HG03575 (cell line): ENCODE measurements around the gene LTO1.
"Not testable (repeated sequence)": the region's sequence is repeated elsewhere in the genome, so short reads cannot be mapped to it uniquely, and the experiment has no call there.

Experiments
- ATAC-seq: cut with Tn5 transposase; IDR thresholded peaks from one replicate; pipeline ENCODE4 v1.9.1; 2021; ENCODE audit not compliant: unreplicated experiment, insufficient number of reproducible peaks, low FRiP score; ENCODE audit errors: extremely low read depth

LTO1 gene

DNA sequence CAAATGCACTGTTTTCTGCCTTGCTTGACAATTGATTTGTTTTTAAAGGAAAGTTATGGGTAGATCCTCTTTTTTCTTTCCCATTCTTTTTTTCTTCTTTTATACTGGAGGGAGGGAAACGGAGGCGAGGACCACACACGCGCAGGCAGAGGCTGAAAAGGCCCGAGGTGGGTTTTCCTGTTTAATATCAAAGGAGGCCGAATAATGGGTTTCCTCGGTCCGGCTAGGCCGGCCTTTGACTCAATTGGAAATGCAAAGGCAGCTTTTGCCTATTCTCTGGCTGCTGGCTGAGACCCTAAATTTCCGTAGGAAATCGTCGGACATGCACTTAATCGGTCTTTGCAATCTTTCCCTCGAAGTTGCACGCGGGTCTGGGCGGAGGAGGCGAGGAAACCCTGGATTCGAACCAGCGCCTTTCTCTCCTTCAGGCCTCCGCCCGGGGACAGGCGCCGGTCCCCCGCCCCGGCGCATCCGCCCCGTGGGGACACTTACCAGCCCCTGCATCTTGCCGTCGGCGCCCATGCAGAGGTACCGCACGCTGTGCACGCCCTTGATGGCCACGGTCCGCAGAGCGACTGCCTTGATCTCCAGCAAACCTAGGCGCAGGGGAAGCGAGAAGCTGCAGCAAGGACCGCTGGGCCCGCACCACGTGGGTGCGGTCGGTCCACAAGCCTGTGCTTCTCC lies 27.8 kb upstream of the LTO1 start:
- no peak for ATAC-seq

DNA sequence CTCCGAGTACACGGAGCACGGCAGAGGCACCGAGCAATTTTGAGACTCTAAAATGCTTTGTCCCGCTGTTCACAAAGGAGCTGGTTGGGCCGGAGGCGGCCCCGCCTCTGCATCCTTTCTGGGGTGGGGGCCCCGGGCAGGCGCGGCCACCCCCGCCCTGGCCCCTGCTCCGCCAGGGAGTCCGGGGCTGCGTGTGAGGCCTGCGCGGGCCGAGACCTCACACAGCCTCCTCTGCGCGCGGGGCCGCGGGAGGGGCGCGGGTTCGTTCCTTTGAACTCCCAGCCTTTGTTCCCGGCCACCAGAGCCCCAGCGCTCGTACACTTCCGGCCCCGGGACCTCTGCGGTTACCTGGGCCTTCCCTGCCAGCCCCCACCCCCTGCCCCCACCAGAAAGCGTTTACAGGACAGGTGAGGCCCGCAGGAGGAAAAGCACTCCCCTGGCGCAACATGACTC lies 27.1 kb upstream of the LTO1 start:
- ATAC-seq, result no peak

DNA sequence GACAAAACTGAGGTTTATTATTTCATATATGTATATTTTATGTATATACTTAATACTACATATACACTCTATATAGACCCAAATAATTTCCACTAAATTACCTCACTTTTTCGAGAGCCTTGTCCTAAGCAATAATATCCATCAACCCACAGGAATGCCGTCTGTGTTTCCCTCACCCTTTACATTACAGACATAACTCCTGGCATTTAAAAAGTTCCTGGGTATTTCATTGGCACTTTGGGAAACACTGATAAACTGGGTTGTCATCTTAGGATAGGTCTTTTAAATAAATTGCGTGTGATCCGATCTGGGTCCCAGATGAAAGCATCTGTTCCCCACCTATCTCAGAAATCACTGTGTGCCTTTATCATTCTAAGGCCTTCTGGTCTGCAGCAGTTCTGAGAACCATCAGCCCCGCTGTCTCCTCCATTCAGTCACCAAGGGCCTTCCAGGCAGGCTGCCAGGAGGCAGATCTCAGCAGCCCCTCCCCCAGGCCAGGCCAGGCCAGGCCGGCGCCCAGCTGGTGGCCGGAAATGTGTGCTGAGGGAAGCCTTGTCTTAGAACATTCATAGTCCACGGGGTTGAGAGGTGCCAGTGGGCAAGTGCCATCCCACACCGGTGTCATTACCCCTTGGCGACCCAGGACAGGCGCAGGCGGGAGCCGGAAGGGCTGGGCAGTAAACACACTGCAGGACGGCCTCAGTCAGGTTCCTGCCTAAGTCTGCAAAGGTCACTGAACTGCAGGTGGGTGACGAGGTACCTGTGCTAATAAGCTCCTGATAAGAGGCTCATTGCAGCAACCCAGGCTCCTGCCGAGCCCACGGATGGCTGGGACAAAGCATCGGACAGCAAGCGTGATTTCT lies 25.4 kb upstream of the LTO1 start:
- ATAC-seq, result no peak

DNA sequence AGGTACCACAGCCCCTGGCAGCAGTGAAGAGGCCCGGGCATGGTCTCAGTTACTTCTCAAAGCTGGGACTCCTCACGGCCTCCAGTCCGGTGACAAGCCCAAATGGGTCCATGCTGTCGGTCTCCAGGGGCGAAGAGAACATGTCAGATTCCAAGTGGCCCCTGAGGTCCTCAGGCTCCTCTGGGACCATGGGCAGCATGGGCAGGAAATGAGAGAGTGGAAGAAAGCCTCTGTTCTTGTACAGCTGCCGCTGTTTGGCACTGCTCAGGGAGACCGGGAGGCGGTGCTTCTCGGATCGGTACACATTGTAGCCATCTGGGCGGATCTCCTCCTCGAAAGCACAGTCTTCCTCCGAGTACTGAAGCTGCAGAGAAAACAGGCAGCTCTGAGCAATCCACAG lies 24.1 kb upstream of the LTO1 start:
- ATAC-seq, result no peak

DNA sequence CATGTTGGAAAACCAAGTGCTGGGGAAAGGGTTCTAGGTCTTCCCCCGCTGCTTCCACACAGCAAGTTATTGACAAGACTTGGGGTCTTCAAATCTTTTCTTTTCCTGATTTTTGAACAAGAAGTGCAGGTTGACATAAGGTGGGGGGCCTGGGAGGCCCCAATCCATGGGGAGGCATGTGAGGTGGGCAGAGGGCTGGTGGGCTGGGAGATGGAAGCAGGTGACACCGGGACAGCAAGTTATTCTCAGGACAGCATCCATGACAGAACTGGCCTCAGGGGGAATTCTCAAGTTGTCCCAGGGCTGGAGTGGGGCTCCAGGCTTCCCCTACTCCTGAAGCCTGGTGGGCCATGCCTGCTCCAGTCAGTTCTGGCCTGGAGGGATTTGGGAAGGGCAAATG lies 23.2 kb upstream of the LTO1 start:
- no peak for ATAC-seq

DNA sequence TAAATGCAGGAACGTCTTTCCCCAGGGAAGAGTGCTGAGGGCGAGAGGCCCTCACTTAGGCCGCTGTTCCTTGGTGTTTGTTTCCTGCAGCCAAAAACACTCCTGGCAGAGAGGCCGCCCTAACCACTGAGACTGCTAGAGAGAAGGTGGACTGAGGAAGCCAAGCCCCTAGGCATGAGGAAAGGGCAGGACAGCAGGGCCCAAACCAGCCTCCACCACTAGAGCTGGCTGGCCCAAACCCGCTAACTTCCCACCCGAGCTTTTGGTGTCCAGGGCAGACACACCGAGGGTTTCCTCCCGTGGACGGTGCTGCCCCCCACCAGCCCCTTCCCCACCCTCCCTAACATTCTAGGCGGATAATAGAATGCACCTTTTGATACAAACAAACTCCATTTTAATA lies 22.7 kb upstream of the LTO1 start:
- no peak for ATAC-seq

DNA sequence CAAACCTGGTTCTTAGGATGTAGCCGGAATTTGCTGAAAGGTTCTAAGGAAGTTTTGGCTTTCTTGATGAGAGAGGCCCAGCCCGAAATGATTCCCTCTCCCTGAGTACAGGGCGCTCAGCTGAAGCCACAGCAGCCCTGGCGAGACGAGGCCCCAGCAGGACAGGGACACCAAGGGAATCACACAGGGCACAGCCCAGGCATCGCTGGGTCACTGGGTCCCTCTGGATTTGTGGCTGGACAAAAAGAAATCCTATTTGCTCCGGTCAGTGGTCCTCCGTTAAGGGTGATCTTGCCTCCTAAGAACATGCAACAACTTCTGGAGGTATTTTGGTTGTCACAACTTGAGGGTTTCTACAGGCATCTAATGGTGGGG lies 22.3 kb upstream of the LTO1 start:
- ATAC-seq, result no peak

DNA sequence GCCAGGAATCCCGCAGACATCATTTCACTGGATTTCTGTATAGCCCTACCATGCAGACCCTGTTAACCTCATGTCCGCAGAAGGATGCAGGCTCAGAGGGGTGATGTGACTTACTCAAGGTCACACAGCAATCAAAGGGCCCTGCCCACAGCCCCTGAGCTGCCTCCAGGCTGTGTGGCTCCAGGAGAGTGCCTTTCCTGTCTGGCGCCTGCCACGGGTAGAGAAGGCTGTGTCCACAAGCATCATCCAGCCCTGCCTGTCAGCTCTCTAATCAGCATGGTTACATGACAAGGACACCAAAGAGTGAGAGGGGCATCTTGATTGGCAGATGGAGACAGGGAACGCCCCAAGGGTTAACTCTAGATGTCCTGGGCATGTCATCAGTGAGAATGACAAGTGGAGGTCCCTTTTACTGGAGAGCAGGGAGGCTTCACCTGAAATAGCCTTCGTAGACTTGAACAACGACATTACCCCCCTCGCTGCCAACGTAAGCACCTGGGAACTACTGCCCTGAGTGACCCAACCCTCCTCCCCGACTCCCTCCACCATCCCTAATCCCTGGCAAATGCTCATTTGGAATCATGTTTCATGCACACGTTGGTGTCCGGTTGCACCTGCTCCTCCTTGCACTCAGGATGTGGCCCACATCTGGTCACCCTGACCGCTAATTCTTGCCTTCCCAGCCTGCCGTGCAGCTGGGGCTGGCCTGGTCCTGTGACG lies 21.8 kb upstream of the LTO1 start:
- no peak for ATAC-seq

DNA sequence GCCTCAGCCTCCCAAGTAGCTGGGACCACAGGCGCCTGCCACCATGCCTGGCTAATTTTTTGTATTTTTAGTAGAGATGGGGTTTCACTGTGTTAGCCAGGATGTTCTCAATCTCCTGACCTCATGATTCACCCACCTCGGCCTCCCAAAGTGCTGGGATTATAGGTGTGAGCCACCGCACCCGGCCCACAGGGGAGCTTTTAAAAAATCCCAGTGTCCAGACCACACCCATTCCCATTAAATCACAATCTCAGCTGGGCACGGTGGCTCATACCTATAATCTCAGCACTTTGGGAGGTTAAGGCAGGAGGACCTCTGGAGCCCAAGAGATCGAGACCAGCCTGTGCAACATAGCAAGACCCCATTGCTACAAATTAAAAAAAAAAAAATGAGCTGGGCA lies 20.8 kb upstream of the LTO1 start:
- ATAC-seq, result not testable (repeated sequence)

DNA sequence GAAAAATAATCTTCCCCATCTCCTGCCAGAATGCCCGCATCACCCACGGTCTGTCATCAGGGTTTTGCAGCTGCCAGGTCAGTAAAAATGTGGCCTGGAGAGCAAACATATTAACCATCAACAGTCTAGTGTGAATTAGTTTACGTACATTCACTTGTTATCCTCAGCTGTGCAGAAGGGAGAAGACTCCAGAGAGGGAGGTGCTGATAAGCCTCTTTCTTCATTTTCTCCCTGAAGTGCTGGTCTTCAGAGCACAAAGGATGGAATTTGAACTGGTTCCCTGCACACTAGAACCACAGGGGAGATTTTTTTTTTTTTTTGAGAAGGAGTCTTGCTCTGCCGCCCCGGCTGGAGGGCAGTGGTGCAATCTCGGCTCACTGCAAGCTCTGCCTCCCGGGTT lies 20.4 kb upstream of the LTO1 start:
- no peak for ATAC-seq

DNA sequence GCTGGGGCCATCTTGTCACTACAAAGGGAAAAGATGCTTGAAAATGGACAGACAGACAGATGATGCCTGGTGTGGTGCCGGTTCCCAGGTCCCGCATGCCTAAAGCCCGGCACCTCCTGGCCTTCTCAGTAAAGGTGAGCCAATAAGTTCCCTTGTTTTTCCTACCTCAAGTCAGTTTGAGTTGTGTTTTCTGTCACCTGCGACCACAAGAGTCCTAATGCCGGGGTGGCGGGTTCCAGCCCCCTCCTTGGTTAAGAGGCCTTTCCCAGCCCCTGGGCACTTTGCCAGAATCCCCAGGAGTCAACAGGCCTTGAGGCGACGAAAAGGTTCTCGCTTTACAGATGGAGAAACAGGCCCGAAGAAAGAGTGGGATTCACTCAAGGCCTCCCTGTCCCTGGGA lies 19.6 kb upstream of the LTO1 start:
- ATAC-seq, result no peak

DNA sequence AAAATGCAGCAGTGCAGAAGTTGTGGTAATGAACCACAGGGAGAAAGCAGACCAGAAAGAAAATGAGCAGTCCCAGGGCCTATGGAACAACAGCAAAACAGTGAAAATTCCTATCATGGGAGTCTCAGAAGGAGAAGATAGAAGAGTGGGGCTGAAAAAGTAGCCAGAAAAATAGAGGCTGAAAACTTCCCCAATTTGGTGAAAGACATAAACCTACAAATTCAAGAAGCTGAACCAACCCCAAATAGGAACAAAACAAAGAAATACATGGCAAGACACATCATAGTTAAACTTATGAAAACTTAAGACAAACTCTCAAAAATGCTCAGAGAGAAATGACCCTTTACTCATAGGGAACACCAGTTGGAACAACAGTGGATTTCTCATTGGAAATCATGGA lies 17.3 kb upstream of the LTO1 start:
- ATAC-seq, result no peak

DNA sequence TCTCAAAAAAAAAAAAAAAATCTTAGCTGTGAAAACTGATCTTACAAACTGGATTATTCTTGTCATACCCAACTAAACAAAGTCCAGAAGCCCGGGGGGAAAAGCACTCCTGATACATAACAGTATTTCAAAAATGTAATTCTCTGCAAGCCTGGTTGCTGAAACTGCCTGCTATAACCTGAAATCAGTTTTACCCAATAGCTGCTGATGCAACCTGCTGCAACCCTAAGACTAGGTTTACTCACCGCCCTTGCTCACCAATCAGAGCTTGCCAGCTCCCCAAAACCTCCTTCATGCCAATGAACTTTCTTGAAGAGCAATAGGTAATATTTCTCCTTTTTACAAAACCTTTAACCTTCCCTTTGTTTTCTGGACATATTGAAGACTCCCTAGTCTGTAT lies 16.3 kb upstream of the LTO1 start:
- ATAC-seq, result no peak

DNA sequence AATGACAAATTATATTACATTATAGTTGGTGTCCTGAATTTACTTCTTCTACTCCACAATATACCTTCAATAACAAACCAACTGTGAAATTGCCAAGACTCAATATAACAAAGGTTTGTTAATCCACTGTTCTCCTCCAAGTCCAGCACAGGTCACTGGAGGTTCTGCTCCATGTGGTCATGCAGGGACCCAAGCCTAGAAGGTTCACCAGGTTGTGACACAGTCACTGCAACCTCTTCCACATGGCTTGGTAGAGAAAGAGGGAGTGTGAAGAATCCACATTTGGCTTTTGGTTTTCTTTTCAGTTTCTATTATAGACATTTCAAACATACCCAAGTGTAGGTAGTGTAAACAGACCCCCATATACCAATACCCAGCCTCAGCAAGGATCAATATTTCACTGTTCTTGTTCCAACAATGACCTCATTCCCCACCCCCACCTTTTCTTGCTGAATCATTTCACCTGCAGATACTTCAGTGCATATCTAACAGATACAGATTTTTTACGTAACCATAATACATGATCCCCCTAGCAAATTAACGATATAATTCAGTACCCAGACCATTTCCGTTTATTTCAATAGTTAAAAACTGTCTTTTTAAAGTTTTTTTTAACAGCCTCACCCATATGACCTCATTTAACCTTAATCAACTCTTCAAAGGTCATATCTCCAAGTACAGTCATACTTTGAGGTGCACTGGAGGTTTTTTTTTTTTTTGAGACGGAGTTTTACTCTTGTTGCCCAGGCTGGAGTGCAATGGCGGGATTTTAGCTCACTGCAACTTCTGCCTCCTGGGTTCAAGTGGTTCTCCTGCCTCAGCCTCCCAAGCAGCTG lies 14.5 kb upstream of the LTO1 start:
- no peak for ATAC-seq

DNA sequence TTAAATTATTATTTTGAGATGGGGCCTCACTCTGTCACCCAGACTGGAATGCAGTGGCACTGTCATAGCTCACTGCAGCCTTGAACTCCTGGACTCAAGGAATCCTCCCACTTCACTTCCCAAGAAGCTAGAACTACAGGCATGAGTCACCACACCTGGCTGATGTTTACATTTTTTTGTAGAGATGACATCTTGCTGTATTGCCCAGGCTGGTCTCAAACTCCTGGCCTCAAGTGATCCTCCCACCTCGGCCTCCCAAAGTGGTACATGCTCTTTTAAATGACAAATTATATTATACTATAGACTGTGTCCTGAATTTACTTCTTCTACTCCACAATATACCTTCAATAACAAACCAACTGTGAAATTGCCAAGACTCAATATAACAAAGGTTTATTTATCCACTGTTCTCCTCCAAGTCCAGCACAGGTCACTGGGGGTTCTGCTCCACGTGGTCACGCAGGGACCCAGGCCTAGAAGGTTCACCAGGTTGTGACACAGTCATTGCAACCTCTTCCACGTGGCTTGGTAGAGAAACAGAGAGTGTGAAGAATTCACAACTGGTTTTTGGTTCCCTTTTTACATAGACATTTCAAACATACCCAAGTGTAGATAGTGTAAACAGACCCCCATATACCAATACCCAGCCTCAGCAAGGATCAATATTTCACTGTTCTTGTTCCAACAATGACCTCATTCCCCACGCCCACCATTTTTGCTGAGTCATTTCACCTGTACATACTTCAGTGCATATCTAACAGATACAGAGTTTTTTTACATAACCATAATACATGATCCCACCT lies 13.0 kb upstream of the LTO1 start:
- ATAC-seq, result not testable (repeated sequence)

DNA sequence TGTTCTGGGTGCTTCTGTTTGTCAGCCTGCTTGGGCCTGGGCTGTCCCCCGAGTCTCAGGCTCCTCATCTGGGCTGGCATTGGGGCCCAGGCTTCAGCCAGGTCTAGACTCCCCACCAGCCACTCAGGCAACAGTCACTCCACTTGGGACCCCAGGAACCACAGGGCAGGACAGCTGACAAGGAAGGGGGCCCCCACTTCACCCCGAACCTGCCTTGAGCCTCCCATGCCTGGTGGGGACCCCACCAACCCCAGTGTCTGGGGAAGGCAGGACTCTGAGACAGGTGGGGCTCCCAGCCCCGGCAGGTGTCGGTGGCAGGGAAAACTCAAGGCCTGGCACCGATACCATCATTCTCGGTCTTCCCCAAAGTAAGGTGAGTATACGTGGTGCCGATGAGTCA lies 11.7 kb upstream of the LTO1 start:
- no peak for ATAC-seq

DNA sequence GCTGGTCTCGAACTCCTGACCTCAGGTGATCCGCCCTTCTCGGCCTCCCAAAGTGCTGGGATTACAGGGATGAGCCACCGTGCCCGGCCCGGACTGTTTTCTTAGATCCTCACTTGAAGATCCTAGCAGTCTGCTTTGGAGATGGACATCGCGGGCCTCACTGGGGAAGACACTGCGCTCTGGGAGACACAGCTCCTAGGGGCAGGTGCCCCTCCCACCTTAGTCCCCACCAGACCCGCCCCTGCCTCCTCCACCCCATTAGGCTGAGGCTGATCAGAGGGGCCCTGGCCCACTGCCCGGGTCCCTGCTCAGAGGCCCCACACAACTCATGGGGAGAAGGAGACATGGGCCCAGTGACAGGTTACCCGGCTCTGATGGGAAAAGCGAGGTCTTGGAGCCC lies 11.3 kb upstream of the LTO1 start:
- ATAC-seq, result no peak

DNA sequence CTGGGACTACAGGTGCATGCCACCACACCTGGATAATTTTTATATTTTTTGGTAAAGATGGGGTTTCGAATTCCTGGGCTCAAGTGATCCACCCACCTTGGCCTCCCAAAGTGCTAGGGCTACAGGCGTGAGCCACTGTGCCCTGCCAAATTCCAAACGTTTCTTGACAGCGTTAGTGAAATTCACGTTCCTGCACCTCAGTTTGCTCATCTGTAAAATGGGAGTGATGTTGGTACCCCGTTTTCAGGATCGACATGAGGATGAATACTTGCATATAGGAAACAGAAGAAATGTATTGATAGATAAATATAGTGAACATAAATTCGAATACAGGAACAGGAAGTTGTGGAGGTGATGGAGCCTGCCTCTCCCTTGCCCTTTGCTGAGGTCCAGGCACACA lies 10.2 kb upstream of the LTO1 start:
- ATAC-seq, result no peak
